DOHH2 (cell line): ENCODE results near the gene SIRT3.

Experiments
- H3F3A ChIP-seq: fragments of 200-600 bp; sonication (generic), shearing (Covaris generic); 2 replicates; pipeline ENCODE4 v1.6.0; 2016; ENCODE audit warnings: antibody characterized with exemption, mild to moderate bottlenecking; ENCODE audit not compliant: control insufficient read depth, insufficient read depth
- H3K27ac ChIP-seq: fragments of 200-600 bp; sonication (generic); 2 replicates; pipeline ENCODE4 v1.5.1; 2014; ENCODE audit warnings: low read depth, mild to moderate bottlenecking, low read length, moderate library complexity
- H3K27me3 ChIP-seq: fragments of 200-600 bp; sonication (generic); 2 replicates; pipeline ENCODE4 v1.6.1; 2014; ENCODE audit warnings: mild to moderate bottlenecking, low read length, mixed read lengths; ENCODE audit not compliant: control insufficient read depth
- H3K36me3 ChIP-seq: fragments of 200-600 bp; sonication (generic); 2 replicates; pipeline ENCODE4 v1.6.1; 2014; ENCODE audit warnings: mild to moderate bottlenecking, low read length, moderate library complexity, mixed read lengths; ENCODE audit not compliant: control insufficient read depth
- H3K4me1 ChIP-seq: fragments of 200-600 bp; sonication (generic); 2 replicates; pipeline ENCODE4 v1.6.1; 2014; ENCODE audit warnings: mild to moderate bottlenecking, low read length, mixed read lengths; ENCODE audit not compliant: control insufficient read depth
- H3K4me2 ChIP-seq: fragments of 200-600 bp; sonication (generic); 2 replicates; pipeline ENCODE4 v1.6.0; 2014; ENCODE audit warnings: mild to moderate bottlenecking, low read length, moderate library complexity
- H3K4me3 ChIP-seq: fragments of 200-600 bp; sonication (generic); 2 replicates; pipeline ENCODE4 v1.5.1; 2014; ENCODE audit warnings: mild to moderate bottlenecking, low read length, mixed read lengths
- H3K79me2 ChIP-seq: fragments of 200-600 bp; sonication (generic); 2 replicates; pipeline ENCODE4 v1.6.1; 2014; ENCODE audit warnings: mild to moderate bottlenecking, low read length, mixed read lengths; ENCODE audit not compliant: control insufficient read depth
- H3K9me2 ChIP-seq: fragments of 200-600 bp; sonication (generic); replicated peaks from 2 replicates; pipeline ENCODE4 v1.6.1; 2014; ENCODE audit warnings: mild to moderate bottlenecking, low read length, mixed read lengths; ENCODE audit not compliant: control insufficient read depth
- H3K9me3 ChIP-seq: fragments of 200-600 bp; sonication (generic); 2 replicates; pipeline ENCODE4 v1.6.1; 2014; ENCODE audit warnings: antibody characterized with exemption, low read length, mixed read lengths; ENCODE audit not compliant: control insufficient read depth, insufficient read depth
- H4K20me1 ChIP-seq: fragments of 200-600 bp; sonication (generic); 2 replicates; pipeline ENCODE4 v1.6.0; 2014; ENCODE audit warnings: low read depth, mild to moderate bottlenecking, antibody characterized with exemption, low read length, moderate library complexity; ENCODE audit not compliant: control insufficient read depth, insufficient read depth
- CTCF ChIP-seq: fragments of 200-600 bp; sonication (generic); IDR thresholded peaks from one replicate; pipeline ENCODE4 v1.5.1; 2014; ENCODE audit warnings: antibody characterized with exemption, mild to moderate bottlenecking, low read depth, low read length; ENCODE audit not compliant: poor library complexity, severe bottlenecking
- EZH2phosphoT487 ChIP-seq: fragments of 200-600 bp; sonication (generic); IDR thresholded peaks from 2 replicates; pipeline ENCODE4 v1.6.1; 2017; ENCODE audit warnings: borderline replicate concordance, mild to moderate bottlenecking, antibody characterized with exemption, low read length, moderate library complexity, mixed read lengths

The SIRT3 gene

GRCh38 chr11:212150-213100, 23.7 kb downstream of the SIRT3 start:
- TF ChIP-seq CTCF (no peak), EZH2phosphoT487 (no peak)
- peaks cover 11% of the 10 kb centered on the region for H4K20me1 ChIP-seq
- no peaks in the 10 kb centered on the region for H3K9me2 ChIP-seq
- no peaks in the 10 kb centered on the region for H3K27me3 ChIP-seq
- H3K9me3 ChIP-seq: no peaks in the 10 kb centered on the region
- H3K79me2 ChIP-seq: peaks cover 37% of the 10 kb centered on the region
- peaks cover 12% of the 10 kb centered on the region for H3F3A ChIP-seq
- H3K27ac ChIP-seq: no peak overlapping the region
- H3K4me3 ChIP-seq: no peak overlapping the region
- H3K36me3 ChIP-seq: peaks cover 83% of the 10 kb centered on the region
- peaks cover 14% of the 10 kb centered on the region for H3K4me1 ChIP-seq
- no peak overlapping the region for H3K4me2 ChIP-seq

- no peaks in the 10 kb centered on the region for H3K9me2 ChIP-seq
- peaks cover 86% of the 10 kb centered on the region for H3K36me3 ChIP-seq
- no peak overlapping the region for H3K27ac ChIP-seq
- H3K4me1 ChIP-seq: peaks cover 14% of the 10 kb centered on the region
- no peaks in the 10 kb centered on the region for H3K9me3 ChIP-seq
- no peak overlapping the region for H3K4me2 ChIP-seq
- no peak for TF ChIP-seq EZH2phosphoT487
- TF ChIP-seq CTCF: no peak
- no peak overlapping the region for H3K4me3 ChIP-seq
- peaks cover 12% of the 10 kb centered on the region for H3F3A ChIP-seq
- no peaks in the 10 kb centered on the region for H3K27me3 ChIP-seq
- peaks cover 11% of the 10 kb centered on the region for H4K20me1 ChIP-seq
- H3K79me2 ChIP-seq: peaks cover 42% of the 10 kb centered on the region
Observed at GRCh38 chr11:211741-212140, 24.4 kb downstream of the SIRT3 start.

GRCh38 chr11:211295-211694, 24.8 kb downstream of the SIRT3 start:
- peaks cover 11% of the 10 kb centered on the region for H4K20me1 ChIP-seq
- TF ChIP-seq CTCF (no peak), EZH2phosphoT487 (no peak)
- H3K9me2 ChIP-seq: no peaks in the 10 kb centered on the region
- H3F3A ChIP-seq: peaks cover 10% of the 10 kb centered on the region
- no peak overlapping the region for H3K4me3 ChIP-seq
- H3K9me3 ChIP-seq: no peaks in the 10 kb centered on the region
- H3K27ac ChIP-seq: no peak overlapping the region
- peaks cover 89% of the 10 kb centered on the region for H3K36me3 ChIP-seq
- H3K4me2 ChIP-seq: no peak overlapping the region
- peaks cover 46% of the 10 kb centered on the region for H3K79me2 ChIP-seq
- no peaks in the 10 kb centered on the region for H3K27me3 ChIP-seq
- H3K4me1 ChIP-seq: peaks cover 17% of the 10 kb centered on the region
